Astrocyte of the cerebellum (primary cell): ENCODE measurements around the gene CSRP1.

Experiments used
- DNase-seq: peaks from one replicate; pipeline ENCODE4 v3.0.0-alpha.2; 2011; ENCODE audit warnings: low read depth
- H3K4me3 ChIP-seq: 2 replicates; pipeline ENCODE4 v1.5.1; 2011; ENCODE audit warnings: mild to moderate bottlenecking, low read depth, low read length, moderate library complexity
- in situ Hi-C: cut with HindIII; loops from 2 replicates; pipeline ENCODE4 v1.10.0; 2017; ENCODE audit warnings: low sequenced_read_pairs
- TF ChIP-seq, protein P1 (sequence below): IDR thresholded peaks from 2 replicates; pipeline ENCODE4 v1.5.1; 2012; ENCODE audit warnings: low read length, low read depth, moderate library complexity, mild to moderate bottlenecking; ENCODE audit errors: missing control alignments

CSRP1 gene

DNA sequence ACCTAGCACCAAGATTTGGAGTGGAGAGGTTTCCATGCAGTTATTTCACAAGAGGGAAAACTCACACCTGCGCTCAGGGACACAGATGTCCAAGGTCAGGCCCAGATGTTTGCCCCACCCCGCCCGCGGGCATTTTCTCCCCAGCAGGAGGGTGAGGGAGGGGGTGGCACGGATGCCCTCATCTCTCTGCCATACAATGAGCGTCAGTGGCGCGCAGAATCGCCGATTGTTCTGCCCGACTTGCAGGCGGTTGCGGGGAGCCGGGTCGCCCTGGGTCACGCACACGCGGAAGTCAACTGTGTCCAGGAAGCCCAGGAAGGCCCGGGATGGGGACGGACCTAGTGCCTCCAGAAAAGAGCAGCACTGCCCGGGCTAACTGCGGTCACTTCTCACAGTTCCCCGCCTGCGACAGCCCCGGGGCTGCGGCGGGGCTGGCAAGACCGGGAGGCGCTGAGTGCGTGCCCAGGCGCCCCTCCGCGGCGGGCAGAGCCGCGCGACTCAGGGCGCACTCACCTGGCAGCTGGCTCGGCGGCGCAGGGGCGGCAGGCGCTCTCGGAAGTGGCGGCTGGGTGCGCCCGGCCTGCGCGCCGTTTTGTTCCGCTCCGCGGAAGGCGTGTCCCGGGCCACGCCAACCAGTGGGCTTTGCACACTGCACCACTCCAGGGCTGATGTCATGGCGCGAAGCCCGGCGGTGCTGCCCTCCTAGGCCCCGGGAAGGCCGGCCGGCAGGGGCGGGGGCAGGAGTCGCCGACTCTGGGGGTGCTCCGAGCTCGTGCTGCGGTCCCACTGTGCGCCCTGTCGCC, at the start of gene CSRP1:
CSRP1 (minus strand) TSS at position 567 of the 803 bp plus-strand sequence. CDS start 10,820 bp downstream, outside the sequence.
- peak within 1 kb of the TSS; percentile 75 for H3K4me3 ChIP-seq
- in situ Hi-C loops, result no loop called here
- TF ChIP-seq, protein P1, sequence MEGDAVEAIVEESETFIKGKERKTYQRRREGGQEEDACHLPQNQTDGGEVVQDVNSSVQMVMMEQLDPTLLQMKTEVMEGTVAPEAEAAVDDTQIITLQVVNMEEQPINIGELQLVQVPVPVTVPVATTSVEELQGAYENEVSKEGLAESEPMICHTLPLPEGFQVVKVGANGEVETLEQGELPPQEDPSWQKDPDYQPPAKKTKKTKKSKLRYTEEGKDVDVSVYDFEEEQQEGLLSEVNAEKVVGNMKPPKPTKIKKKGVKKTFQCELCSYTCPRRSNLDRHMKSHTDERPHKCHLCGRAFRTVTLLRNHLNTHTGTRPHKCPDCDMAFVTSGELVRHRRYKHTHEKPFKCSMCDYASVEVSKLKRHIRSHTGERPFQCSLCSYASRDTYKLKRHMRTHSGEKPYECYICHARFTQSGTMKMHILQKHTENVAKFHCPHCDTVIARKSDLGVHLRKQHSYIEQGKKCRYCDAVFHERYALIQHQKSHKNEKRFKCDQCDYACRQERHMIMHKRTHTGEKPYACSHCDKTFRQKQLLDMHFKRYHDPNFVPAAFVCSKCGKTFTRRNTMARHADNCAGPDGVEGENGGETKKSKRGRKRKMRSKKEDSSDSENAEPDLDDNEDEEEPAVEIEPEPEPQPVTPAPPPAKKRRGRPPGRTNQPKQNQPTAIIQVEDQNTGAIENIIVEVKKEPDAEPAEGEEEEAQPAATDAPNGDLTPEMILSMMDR, result no peak
- peak; percentile 55 for DNase-seq

DNA sequence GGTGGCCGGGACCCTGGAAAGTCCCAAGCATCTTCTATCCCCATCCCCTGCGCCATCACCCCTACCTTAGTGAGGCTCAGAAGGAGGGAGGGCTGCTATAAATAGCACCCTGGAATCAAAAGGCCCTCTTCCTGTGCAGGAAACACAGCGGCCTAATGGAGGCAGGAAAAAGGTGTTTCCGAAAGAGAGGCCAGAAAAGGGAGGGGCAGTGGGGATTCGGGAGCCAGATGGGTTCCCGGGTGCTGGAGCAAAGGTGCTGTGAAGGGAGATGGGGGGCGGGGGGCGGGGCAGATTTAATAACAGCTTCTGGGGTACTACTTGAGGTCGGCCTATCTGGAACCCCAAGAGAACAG, 48.6 kb upstream of the CSRP1 start:
- no peak for DNase-seq
- in situ Hi-C loops, result loop anchor here (5.0 kb wide), 1 partner anchor 237 kb away; no protein-coding TSS in a partner anchor
- TF ChIP-seq, protein P1, result no peak

DNA sequence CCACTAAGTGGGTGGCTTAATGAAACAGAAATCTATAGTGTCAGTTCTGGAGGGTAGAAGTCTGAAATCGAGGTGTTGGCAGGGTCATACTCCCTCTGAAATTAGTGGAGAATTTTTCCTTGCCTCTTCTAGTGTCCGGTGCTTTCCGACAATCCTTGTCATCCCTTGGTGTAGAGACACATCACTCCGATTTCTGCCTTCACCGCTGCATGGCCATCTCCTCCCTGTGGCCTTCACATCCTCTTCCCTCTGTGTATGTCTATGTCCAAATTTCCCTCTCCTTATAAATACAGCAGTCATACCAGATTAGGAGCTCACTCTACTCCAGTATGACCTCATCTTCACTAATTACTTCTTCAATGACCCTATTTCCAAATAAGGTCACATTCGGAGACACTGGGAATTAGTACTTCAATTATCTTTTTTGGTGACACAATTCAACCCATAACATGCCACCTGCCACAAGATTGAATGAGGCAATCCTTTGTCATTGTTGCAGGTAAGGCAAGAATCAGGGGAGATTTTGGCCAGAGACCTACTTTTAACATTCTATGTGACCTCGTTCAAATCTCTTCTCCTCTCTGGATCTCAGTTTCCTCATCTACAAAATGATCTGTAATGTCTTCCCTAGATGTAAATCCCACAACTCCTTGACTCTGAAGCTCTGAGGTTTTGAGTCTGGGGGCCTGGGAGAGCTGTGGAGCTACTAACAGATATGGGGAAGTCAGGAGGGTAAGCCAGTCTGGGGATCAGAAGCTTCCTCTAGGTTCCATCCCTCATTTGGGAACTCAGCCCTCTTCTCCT, 48.1 kb upstream of the CSRP1 start:
- TF ChIP-seq, protein P1, result no peak
- no peak for DNase-seq
- in situ Hi-C loops, result loop anchor here (5.0 kb wide), 1 partner anchor 237 kb away; no protein-coding TSS in a partner anchor
- no peak overlapping the region for H3K4me3 ChIP-seq

More for the DNA sequence above, 48.6 kb upstream of the CSRP1 start:
- no peak overlapping the region for H3K4me3 ChIP-seq

GRCh38 chr1:201554190-201554600, 47.3 kb upstream of the CSRP1 start:
- DNase-seq, result no peak
- in situ Hi-C loops, result no loop called here
- TF ChIP-seq, protein P1, result no peak
- H3K4me3 ChIP-seq, result no peak overlapping the region

- no peak overlapping the region for H3K4me3 ChIP-seq
- no peak for DNase-seq
- TF ChIP-seq, protein P1, result no peak
- in situ Hi-C loops, result no loop called here
These were observed 46.7 kb upstream of the CSRP1 start for GRCh38 chr1:201553496-201554189.

DNA sequence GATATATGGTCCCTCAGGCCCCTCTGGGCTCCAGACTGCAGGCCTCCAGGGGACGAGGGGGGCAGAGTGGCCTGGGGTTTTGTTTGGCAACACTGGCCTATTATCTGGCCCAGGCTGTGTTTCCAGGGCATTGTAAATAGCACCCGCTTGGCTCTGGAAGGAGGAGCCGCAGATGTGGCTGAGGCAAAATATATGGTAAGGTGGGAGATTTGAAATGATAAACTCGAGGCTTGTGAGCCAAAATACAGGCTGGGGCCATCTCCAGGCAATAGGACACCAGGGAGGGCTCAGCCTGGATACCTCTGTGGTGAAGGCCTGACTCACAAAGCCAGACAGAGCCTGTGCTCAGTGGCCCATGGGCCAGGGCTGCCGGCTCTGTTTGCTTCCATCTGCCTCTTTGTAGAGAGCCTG, 46.0 kb upstream of the CSRP1 start:
- TF ChIP-seq, protein P1, result no peak
- in situ Hi-C loops, result no loop called here
- no peak overlapping the region for H3K4me3 ChIP-seq
- no peak for DNase-seq
